Adrenal gland (tissue), 5 donors: Measurements from ENCODE around the gene FGA.

Experiments used
- CTCF ChIP-seq, 6 experiments: fragments of 450-650 bp in 4 of 6; fragments of 200-600 bp in 2 of 6; sonication (generic) in 1 of 6; IDR thresholded peaks; 1 replicate in 5 of 6; 2 replicates in 1 of 6; pipeline versions ENCODE4 v1.5.1 to v1.8.0; 2016 to 2021; ENCODE audit warnings: antibody characterized with exemption in 6 of 6, mild to moderate bottlenecking in 2 of 6, moderate library complexity in 1 of 6
- POLR2A ChIP-seq, 2 donors: fragments of 450-650 bp; IDR thresholded peaks; one replicate each; pipeline ENCODE4 v1.6.1; 2017; ENCODE audit warnings: antibody characterized with exemption in 2 of 2, mild to moderate bottlenecking in 2 of 2, moderate library complexity in 1 of 2
- donor health status: DM: no; HTN: no; CAD: no.

- no peak for TF ChIP-seq CTCF (IDR thresholded peaks at IDR 0.05)
- no peak for TF ChIP-seq POLR2A (IDR thresholded peaks at IDR 0.05)
Observed at GRCh38 chr4:154616731-154617130, 26.2 kb upstream of the FGA start.
